H1 (cell line): ENCODE data around the gene IQCN. TPM values are rescaled to one million over a fixed set of nuclear protein-coding genes. Genes with fewer than 3 reads are reported as not detected.

Source experiments
- ATF3 ChIP-seq: IDR thresholded peaks from 2 replicates; pipeline ENCODE4 v1.6.1; 2011; ENCODE audit warnings: low read depth, mild to moderate bottlenecking, low read length; ENCODE audit not compliant: insufficient read depth
- CBX8 ChIP-seq: fragments of 300-800, 300-1000 bp; sonication (generic); IDR thresholded peaks from 2 replicates; pipeline ENCODE4 v1.7.1; 2016; ENCODE audit warnings: low read depth, low read length, borderline replicate concordance
- GABPA ChIP-seq: IDR thresholded peaks from 2 replicates; pipeline ENCODE4 v1.6.1; 2011; ENCODE audit warnings: mild to moderate bottlenecking, low read length, moderate library complexity, borderline replicate concordance; ENCODE audit not compliant: insufficient read depth
- KDM4A ChIP-seq: IDR thresholded peaks from one replicate; pipeline ENCODE4 v1.7.1; 2012; ENCODE audit warnings: low read depth, mild to moderate bottlenecking, moderate library complexity, low read length, inconsistent platforms; ENCODE audit not compliant: severe bottlenecking
- RNF2 ChIP-seq: fragments of 200-900, 300-1000 bp; sonication (generic); IDR thresholded peaks from 2 replicates; pipeline ENCODE4 v1.7.1; 2016; ENCODE audit warnings: borderline replicate concordance, low read depth, mild to moderate bottlenecking, antibody characterized with exemption, low read length; ENCODE audit not compliant: poor library complexity, severe bottlenecking; ENCODE audit errors: missing control alignments
- polyA plus RNA-seq, 7 experiments: library from polyadenylated mRNA; depleted of rRNA in 3 of 7; stranded (reverse) in 5 of 7; unstranded in 2 of 7; fragments of >200 nt in 5 of 7; fragments of 200-250 nt in 2 of 7; gene quantifications; 1 replicate in 5 of 7; 2 replicates in 1 of 7; 4 replicates in 1 of 7; pipeline versions ENCODE4 v1.2.1 to v1.2.3, GENCODE V29; 2011 to 2013; ENCODE audit warnings: missing spikeins in 2 of 7, mixed read lengths in 2 of 7
- total RNA-seq: library from RNA; stranded (reverse); fragmentation: NEBNext Ultra II Directional; extraction: Animal tissue kit (Norgen Biotek cat#: 25700); gene quantifications from 2 replicates; pipeline ENCODE4 v1.2.1, GENCODE V29; 2021
- TF ChIP-seq, protein P1 (sequence below): IDR thresholded peaks from 2 replicates; pipeline ENCODE4 v1.6.1; 2012; ENCODE audit warnings: inconsistent platforms

IQCN gene
- total and polyA plus RNA-seq, 2 of the 8 experiments (the other 6 are each of a cell fraction or from before 2014, with no cell fraction given) = 0.36 to 1.0 TPM

DNA sequence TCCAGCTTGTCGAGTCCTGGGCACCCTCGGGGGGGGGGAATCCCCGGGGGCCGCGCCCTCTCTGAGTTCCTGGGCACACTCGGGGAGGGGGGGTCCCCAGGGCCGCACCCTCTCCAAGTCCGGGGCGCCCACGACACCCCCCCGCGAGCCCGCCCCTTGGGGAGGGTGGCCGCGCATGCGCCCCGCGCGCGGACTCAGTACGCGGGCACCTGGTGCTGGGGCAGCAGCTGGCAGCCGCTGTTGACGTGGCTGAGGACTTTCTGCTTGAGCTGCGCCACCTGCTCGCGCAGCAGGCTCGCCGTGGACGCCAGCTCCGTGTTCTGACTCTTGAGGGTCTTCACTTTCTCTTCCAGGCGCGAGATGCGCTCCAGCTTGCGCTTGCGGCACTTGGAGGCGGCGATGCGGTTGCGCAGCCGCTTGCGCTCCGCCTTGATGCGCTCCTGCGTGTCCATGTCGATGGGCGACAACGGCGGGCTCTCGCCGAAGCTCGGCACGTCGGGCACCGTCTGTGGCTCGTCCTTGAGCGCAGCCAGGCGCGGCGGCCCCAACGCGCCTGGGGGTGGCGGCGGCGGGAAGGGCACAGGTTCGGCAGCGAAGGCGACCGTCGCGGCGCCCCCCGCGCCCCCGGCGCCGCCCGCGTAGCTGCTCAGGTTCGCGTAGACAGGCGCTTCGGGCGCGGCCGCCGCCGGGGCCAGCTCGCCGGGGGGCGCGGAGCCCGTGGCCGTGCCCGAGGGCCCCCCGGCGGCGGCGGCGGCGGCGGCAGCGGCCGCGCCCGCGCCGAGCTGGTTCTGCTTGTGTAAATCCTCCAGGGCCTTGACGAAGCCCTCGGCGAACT is 6.2 kb upstream of the IQCN start (continued):
- TF ChIP-seq ATF3 (no peak), KDM4A (peak; percentile 24), CBX8 (no peak), GABPA (0 out of 2 replicates have a peak, but pooled peaks have one; percentile 17), RNF2 (no peak)
- TF ChIP-seq, protein P1, sequence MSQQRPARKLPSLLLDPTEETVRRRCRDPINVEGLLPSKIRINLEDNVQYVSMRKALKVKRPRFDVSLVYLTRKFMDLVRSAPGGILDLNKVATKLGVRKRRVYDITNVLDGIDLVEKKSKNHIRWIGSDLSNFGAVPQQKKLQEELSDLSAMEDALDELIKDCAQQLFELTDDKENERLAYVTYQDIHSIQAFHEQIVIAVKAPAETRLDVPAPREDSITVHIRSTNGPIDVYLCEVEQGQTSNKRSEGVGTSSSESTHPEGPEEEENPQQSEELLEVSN = peak; percentile 48; the same call in 1 of the 2 replicates
